Suprapubic skin (tissue), 4 donors: ENCODE measurements around the gene FKBP4. TPM values are rescaled to one million over a fixed set of nuclear protein-coding genes. Genes with fewer than 3 reads are reported as not detected.

ENCODE experiments used
- DNase-seq, 2 donors: peaks; one replicate each; pipeline ENCODE4 v3.0.0-alpha.2; 2019; ENCODE audit warnings: low spot score in 2 of 2
- H3K27ac ChIP-seq: fragments of 200-600 bp; sonication (generic); one replicate; pipeline ENCODE4 v1.5.1; 2019
- H3K27me3 ChIP-seq: fragments of 200-600 bp; sonication (generic); one replicate; pipeline ENCODE4 v1.5.1; 2019
- H3K36me3 ChIP-seq: fragments of 200-600 bp; sonication (generic); one replicate; pipeline ENCODE4 v1.5.1; 2019
- H3K4me1 ChIP-seq: fragments of 200-600 bp; sonication (generic); one replicate; pipeline ENCODE4 v1.5.1; 2019
- H3K4me3 ChIP-seq: fragments of 200-600 bp; sonication (generic); one replicate; pipeline ENCODE4 v1.5.1; 2019; ENCODE audit warnings: mild to moderate bottlenecking
- H3K9me3 ChIP-seq: fragments of 200-600 bp; sonication (generic); one replicate; pipeline ENCODE4 v1.5.1; 2019
- CTCF ChIP-seq, 2 donors: fragments of 200-600 bp in 1 of 2; fragments of 450-650 bp in 1 of 2; sonication (generic) in 1 of 2; IDR thresholded peaks; one replicate each; pipeline ENCODE4 v1.5.1; 2016 to 2019; ENCODE audit warnings: antibody characterized with exemption in 2 of 2, mild to moderate bottlenecking in 1 of 2, moderate library complexity in 1 of 2
- EP300 ChIP-seq: sonication (generic); formaldehyde crosslinking; IDR thresholded peaks from one replicate; pipeline ENCODE4 v1.6.1; 2017; ENCODE audit warnings: antibody characterized with exemption
- POLR2A ChIP-seq, 2 donors: fragments of 450-650 bp; IDR thresholded peaks; one replicate each; pipeline ENCODE4 v1.6.1; 2017; ENCODE audit warnings: antibody characterized with exemption in 2 of 2, mild to moderate bottlenecking in 2 of 2, moderate library complexity in 2 of 2
- POLR2AphosphoS5 ChIP-seq, 3 donors: sonication (generic); formaldehyde crosslinking; IDR thresholded peaks; one replicate each; pipeline ENCODE4 v1.6.1; 2017; ENCODE audit warnings: antibody characterized with exemption in 3 of 3
- WGBS: methylation state at CpG from one replicate; pipeline ENCODE4 v1.1.5; 2018; 5-methylcytosine and 5-hydroxymethylcytosine counted together
- total RNA-seq, 4 donors: library from RNA; depleted of rRNA; stranded (reverse); fragments of >200 nt; gene quantifications; one replicate each; pipeline ENCODE4 v1.1.0, GENCODE V29; 2016

FKBP4 gene
- total RNA-seq, 4 donors from 2014 or later = 54.3 to 65.6 (median 59.5) TPM

GRCh38 chr12:2811801-2812200, 17.0 kb downstream of the FKBP4 start:
- DNase-seq = no peak
- H3K4me1 ChIP-seq = peaks cover 22% of the 10 kb centered on the region
- peaks cover 7% of the 10 kb centered on the region for H3K36me3 ChIP-seq
- TF ChIP-seq POLR2AphosphoS5 (IDR thresholded peaks at IDR 0.05) (no peak), EP300 (no peak), POLR2A (IDR thresholded peaks at IDR 0.05) (no peak), CTCF (IDR thresholded peaks at IDR 0.05) (no peak)
- H3K27ac ChIP-seq = peak overlapping the region; percentile 92
- peak overlapping the region; percentile 63 for H3K4me3 ChIP-seq
- WGBS = 53% methylated on average over 5 of the region's 5 CpGs
- H3K27me3 ChIP-seq = no peaks in the 10 kb centered on the region
- no peaks in the 10 kb centered on the region for H3K9me3 ChIP-seq

GRCh38 chr12:2812290-2813213, 17.8 kb downstream of the FKBP4 start, which contains the start of gene ITFG2:
ITFG2 (plus strand) TSS chr12:2812668; CDS start chr12:2812761, 93 bp downstream.
- DNase-seq = peak; percentile 99
- Histone ChIP-seq H3K27me3 (no peaks in the 10 kb centered on the region), H3K9me3 (no peaks in the 10 kb centered on the region), H3K36me3 (peaks cover 10% of the 10 kb centered on the region), H3K4me1 (peaks cover 22% of the 10 kb centered on the region), H3K4me3 (peak within 1 kb of the TSS; percentile 63), H3K27ac (peak within 1 kb of the TSS; percentile 92)
- TF ChIP-seq POLR2A (IDR thresholded peaks at IDR 0.05) (peak in 1 of 2 donors; percentile 82), POLR2AphosphoS5 (IDR thresholded peaks at IDR 0.05) (peak; percentile 79 to 95 (median 93)), CTCF (IDR thresholded peaks at IDR 0.05) (no peak), EP300 (no peak)
- WGBS = under 1% methylated on average over 32 of the region's 48 CpGs

- Histone ChIP-seq H3K27ac (peak overlapping the region; percentile 92), H3K4me1 (peaks cover 22% of the 10 kb centered on the region), H3K4me3 (peak overlapping the region; percentile 63), H3K27me3 (no peaks in the 10 kb centered on the region), H3K36me3 (peaks cover 19% of the 10 kb centered on the region), H3K9me3 (no peaks in the 10 kb centered on the region)
- WGBS = 16% methylated on average over 10 of the region's 10 CpGs
- no peak for DNase-seq
- TF ChIP-seq POLR2A (IDR thresholded peaks at IDR 0.05) (no peak), POLR2AphosphoS5 (IDR thresholded peaks at IDR 0.05) (no peak), CTCF (IDR thresholded peaks at IDR 0.05) (peak; percentile 47 to 48), EP300 (no peak)
These were observed 18.7 kb downstream of the FKBP4 start for GRCh38 chr12:2813214-2814185.

GRCh38 chr12:2819810-2820209, 25.0 kb downstream of the FKBP4 start:
- WGBS = 95% methylated on average over 15 of the region's 15 CpGs
- Histone ChIP-seq H3K9me3 (no peaks in the 10 kb centered on the region), H3K36me3 (peaks cover 77% of the 10 kb centered on the region), H3K27me3 (no peaks in the 10 kb centered on the region), H3K27ac (no peak overlapping the region), H3K4me1 (no peaks in the 10 kb centered on the region), H3K4me3 (no peak overlapping the region)
- TF ChIP-seq POLR2A (IDR thresholded peaks at IDR 0.05) (no peak), CTCF (IDR thresholded peaks at IDR 0.05) (no peak), EP300 (no peak), POLR2AphosphoS5 (IDR thresholded peaks at IDR 0.05) (no peak)
- no peak for DNase-seq
